ENCODE measurements around the gene ERBIN. TPM values are rescaled to one million over a fixed set of nuclear protein-coding genes. Genes with fewer than 3 reads are reported as not detected.

The ERBIN gene
- total RNA-seq, 1 experiment from 2014 or later, result 88.4 TPM

DNA sequence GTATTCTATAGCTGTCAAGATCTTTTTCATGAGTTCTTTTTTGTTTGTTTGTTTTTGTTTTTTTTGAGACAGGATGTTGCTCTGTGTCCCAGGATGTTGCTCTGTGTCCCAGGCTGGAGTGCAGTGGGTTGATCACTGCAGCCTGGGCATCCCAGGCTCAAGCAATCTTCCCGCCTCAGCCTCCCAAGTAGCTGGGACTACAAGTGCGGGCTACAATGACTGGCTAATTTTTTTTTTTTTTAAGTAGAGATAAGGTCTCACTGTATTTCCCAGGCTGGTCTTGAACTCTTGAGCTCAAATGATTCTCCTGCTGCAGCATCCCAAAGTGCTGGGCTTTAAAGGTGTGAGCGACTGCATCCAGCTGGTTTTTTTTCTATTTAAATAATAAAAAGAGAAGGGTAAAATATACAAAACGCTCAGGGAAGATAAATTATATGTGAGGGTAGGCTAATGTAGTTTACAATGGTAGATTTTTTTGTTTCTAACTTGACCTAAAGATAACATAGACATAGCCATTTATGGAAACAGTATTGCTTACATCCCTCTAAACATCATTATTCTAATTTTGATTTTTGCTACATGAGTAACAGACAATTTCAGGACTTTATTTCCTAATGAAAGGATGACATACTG lies 21.9 kb downstream of the ERBIN start:
- Histone ChIP-seq H3K4me1 (ENCODE audit: control insufficient read depth, insufficient read depth, low read length) (no peaks in the 10 kb centered on the region), H3K27ac (ENCODE audit: low read length) (no peak overlapping the region), H3K4me3 (ENCODE audit: low read depth in 2 of 2, low read length in 2 of 2) (no peak overlapping the region), H3K36me3 (ENCODE audit: control insufficient read depth, insufficient read depth, low read length) (no peaks in the 10 kb centered on the region), H3K9me3 (ENCODE audit: control insufficient read depth, insufficient read depth, low read depth, low read length) (no peaks in the 10 kb centered on the region), H3K27me3 (ENCODE audit: control insufficient read depth, insufficient read depth, low read length) (no peaks in the 10 kb centered on the region)
- CTCF ChIA-PET, result no interaction called here
- intact Hi-C loops (cut with micrococcal nuclease; ENCODE audit: unreplicated experiment) (no loop called here), in situ Hi-C loops (cut with HindIII; ENCODE audit: low pct_unique_long_range_greater_than_20kb, low sequenced_read_pairs) (no loop called here)
- TF ChIP-seq, protein P1, sequence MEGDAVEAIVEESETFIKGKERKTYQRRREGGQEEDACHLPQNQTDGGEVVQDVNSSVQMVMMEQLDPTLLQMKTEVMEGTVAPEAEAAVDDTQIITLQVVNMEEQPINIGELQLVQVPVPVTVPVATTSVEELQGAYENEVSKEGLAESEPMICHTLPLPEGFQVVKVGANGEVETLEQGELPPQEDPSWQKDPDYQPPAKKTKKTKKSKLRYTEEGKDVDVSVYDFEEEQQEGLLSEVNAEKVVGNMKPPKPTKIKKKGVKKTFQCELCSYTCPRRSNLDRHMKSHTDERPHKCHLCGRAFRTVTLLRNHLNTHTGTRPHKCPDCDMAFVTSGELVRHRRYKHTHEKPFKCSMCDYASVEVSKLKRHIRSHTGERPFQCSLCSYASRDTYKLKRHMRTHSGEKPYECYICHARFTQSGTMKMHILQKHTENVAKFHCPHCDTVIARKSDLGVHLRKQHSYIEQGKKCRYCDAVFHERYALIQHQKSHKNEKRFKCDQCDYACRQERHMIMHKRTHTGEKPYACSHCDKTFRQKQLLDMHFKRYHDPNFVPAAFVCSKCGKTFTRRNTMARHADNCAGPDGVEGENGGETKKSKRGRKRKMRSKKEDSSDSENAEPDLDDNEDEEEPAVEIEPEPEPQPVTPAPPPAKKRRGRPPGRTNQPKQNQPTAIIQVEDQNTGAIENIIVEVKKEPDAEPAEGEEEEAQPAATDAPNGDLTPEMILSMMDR (IDR thresholded peaks at IDR 0.05), result no peak
- no peak for TF ChIP-seq POLR2AphosphoS5 (IDR thresholded peaks at IDR 0.05; ENCODE audit: low read depth, low read length)
- TF ChIP-seq, protein P2, sequence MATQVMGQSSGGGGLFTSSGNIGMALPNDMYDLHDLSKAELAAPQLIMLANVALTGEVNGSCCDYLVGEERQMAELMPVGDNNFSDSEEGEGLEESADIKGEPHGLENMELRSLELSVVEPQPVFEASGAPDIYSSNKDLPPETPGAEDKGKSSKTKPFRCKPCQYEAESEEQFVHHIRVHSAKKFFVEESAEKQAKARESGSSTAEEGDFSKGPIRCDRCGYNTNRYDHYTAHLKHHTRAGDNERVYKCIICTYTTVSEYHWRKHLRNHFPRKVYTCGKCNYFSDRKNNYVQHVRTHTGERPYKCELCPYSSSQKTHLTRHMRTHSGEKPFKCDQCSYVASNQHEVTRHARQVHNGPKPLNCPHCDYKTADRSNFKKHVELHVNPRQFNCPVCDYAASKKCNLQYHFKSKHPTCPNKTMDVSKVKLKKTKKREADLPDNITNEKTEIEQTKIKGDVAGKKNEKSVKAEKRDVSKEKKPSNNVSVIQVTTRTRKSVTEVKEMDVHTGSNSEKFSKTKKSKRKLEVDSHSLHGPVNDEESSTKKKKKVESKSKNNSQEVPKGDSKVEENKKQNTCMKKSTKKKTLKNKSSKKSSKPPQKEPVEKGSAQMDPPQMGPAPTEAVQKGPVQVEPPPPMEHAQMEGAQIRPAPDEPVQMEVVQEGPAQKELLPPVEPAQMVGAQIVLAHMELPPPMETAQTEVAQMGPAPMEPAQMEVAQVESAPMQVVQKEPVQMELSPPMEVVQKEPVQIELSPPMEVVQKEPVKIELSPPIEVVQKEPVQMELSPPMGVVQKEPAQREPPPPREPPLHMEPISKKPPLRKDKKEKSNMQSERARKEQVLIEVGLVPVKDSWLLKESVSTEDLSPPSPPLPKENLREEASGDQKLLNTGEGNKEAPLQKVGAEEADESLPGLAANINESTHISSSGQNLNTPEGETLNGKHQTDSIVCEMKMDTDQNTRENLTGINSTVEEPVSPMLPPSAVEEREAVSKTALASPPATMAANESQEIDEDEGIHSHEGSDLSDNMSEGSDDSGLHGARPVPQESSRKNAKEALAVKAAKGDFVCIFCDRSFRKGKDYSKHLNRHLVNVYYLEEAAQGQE (IDR thresholded peaks at IDR 0.05; ENCODE audit: insufficient read depth in 1 of 2, low read depth in 2 of 2, low read length in 1 of 2), result no peak
- TF ChIP-seq TCF7L2 (IDR thresholded peaks at IDR 0.05; ENCODE audit: low read depth, low read length), result no peak
- TF ChIP-seq SIN3A (IDR thresholded peaks at IDR 0.05; ENCODE audit: borderline replicate concordance, insufficient read depth, low read depth, low read length), result no peak
- POLR2A ChIA-PET, result interaction anchor here (0.6 kb wide), 2 partner anchors 16 kb away, joined by 3 to 8 read pairs; no protein-coding TSS in a partner anchor
- DNase-seq (ENCODE audit: low read depth, low spot score) (no peak), ATAC-seq (no peak)
- no TSS peak for BruUV-seq (replicated peaks)

DNA sequence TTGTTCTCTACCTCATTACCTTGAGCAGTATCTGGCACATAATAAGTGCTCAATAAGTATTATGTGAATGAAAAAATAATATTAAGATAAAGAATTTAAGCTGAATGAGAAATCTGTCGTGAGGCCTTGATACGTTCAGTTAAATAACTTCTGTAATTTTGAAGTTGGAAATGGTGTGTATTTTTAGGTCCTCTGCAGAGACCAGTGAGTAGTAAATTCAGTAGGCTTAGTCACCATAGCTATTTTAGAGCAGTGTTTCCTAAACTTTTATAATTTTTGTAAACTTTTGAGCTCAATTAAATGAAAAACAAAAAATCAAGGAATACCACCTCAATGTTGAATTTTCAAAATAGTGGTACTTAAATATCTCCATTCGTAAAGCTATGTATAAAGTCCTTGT lies 25.0 kb downstream of the ERBIN start:
- H3K9me3 ChIP-seq (ENCODE audit: control insufficient read depth, insufficient read depth, low read depth, low read length), result no peaks in the 10 kb centered on the region
- no peak for ATAC-seq
- intact Hi-C loops (cut with micrococcal nuclease; ENCODE audit: unreplicated experiment) (no loop called here), in situ Hi-C loops (cut with HindIII; ENCODE audit: low pct_unique_long_range_greater_than_20kb, low sequenced_read_pairs) (no loop called here)
- H3K27me3 ChIP-seq (ENCODE audit: control insufficient read depth, insufficient read depth, low read length), result no peaks in the 10 kb centered on the region
- TF ChIP-seq, protein P2 (IDR thresholded peaks at IDR 0.05; ENCODE audit: insufficient read depth in 1 of 2, low read depth in 2 of 2, low read length in 1 of 2), result no peak
- TF ChIP-seq, protein P1 (IDR thresholded peaks at IDR 0.05), result no peak
- TF ChIP-seq SIN3A (IDR thresholded peaks at IDR 0.05; ENCODE audit: borderline replicate concordance, insufficient read depth, low read depth, low read length) (no peak), TCF7L2 (IDR thresholded peaks at IDR 0.05; ENCODE audit: low read depth, low read length) (no peak), POLR2AphosphoS5 (IDR thresholded peaks at IDR 0.05; ENCODE audit: low read depth, low read length) (no peak)
- H3K27ac ChIP-seq (ENCODE audit: low read length), result no peak overlapping the region
- POLR2A ChIA-PET, result no interaction called here
- H3K4me1 ChIP-seq (ENCODE audit: control insufficient read depth, insufficient read depth, low read length), result no peaks in the 10 kb centered on the region
- CTCF ChIA-PET, result no interaction called here
- TSS peak; percentile 0 for BruUV-seq (replicated peaks)
- no peak for DNase-seq (ENCODE audit: low read depth, low spot score)
- no peaks in the 10 kb centered on the region for H3K36me3 ChIP-seq (ENCODE audit: control insufficient read depth, insufficient read depth, low read length)
- H3K4me3 ChIP-seq (ENCODE audit: low read depth in 2 of 2, low read length in 2 of 2), result no peak overlapping the region
